GM12878 (cell line): ENCODE measurements around the gene LAMA5. TPM values are rescaled to one million over a fixed set of nuclear protein-coding genes. Genes with fewer than 3 reads are reported as not detected.
A peak's percentile ranks its signal among the peaks of the same experiment; 100 is the strongest.

Source experiments
- ATAC-seq: fragments of 200-7000 bp; cut with Tn5 transposase; 3 replicates; pipeline ENCODE4 v1.9.1; 2020; ENCODE audit warnings: mild to moderate bottlenecking, moderate library complexity
- BruUV-seq: library from RNA; stranded (reverse); fragments of 400-500 nt; replicated peaks from 2 replicates; lab custom pipeline; 2021; lab: Mats Ljungman, UMichigan
- CTCF ChIA-PET: fragments of 300-600 bp; sonication (Branson Sonifier 250); formaldehyde crosslinking; extraction: SDS; loops from one replicate; lab custom pipeline; 2021; ENCODE audit warnings: inconsistent platforms; lab: Yijun Ruan, JAX
- POLR2A ChIA-PET: fragments of 350-600 bp; formaldehyde crosslinking; extraction: SDS; loops from one replicate; lab custom pipeline; 2021; ENCODE audit warnings: inconsistent platforms; lab: Charles Lee
- RAD21 ChIA-PET: fragments of 300-600 bp; sonication (Branson Sonifier 250); formaldehyde crosslinking; loops from one replicate; lab custom pipeline; 2023; ENCODE audit warnings: antibody characterized with exemption; ENCODE audit not compliant: unreplicated experiment; lab: Charles Lee
- SMC1A ChIA-PET: fragments of 300-600 bp; sonication (Branson Sonifier 250); formaldehyde crosslinking; loops from one replicate; lab custom pipeline; 2023; ENCODE audit not compliant: unreplicated experiment, uncharacterized antibody; lab: Charles Lee
- DNase-seq: peaks from one replicate; pipeline ENCODE4 v3.0.0-alpha.2; 2011; ENCODE audit warnings: low read depth, low spot score
- FAIRE-seq: peaks from 3 replicates; lab custom pipeline; 2011; peaks lifted over from hg19 to GRCh38; lab: Jason Lieb, UNC
- H2AFZ ChIP-seq: 2 replicates; pipeline ENCODE4 v1.6.0; 2011; ENCODE audit warnings: low read depth, low read length, control low read depth; ENCODE audit not compliant: control insufficient read depth
- H3K27ac ChIP-seq: 2 replicates; pipeline ENCODE4 v1.5.1; 2011; ENCODE audit warnings: control low read depth; ENCODE audit not compliant: control insufficient read depth, insufficient read depth
- H3K27me3 ChIP-seq, 2 experiments: replicated peaks in 1 of 2; 2 replicates each; pipeline versions ENCODE4 v1.6.0 to v1.6.1; 2011; ENCODE audit warnings: low read length in 1 of 2; ENCODE audit not compliant: control insufficient read depth in 2 of 2, insufficient read depth in 2 of 2
- H3K36me3 ChIP-seq, 2 experiments: 2 replicates each; pipeline ENCODE4 v1.5.1; 2011; ENCODE audit warnings: low read length in 1 of 2; ENCODE audit not compliant: control insufficient read depth in 2 of 2, insufficient read depth in 2 of 2
- H3K4me1 ChIP-seq: 2 replicates; pipeline ENCODE4 v1.6.1; 2011; ENCODE audit warnings: mild to moderate bottlenecking, low read length, moderate library complexity, mixed read lengths; ENCODE audit not compliant: control insufficient read depth, insufficient read depth
- H3K4me2 ChIP-seq: 2 replicates; pipeline ENCODE4 v1.6.0; 2011; ENCODE audit warnings: control low read depth; ENCODE audit not compliant: control insufficient read depth, insufficient read depth
- H3K4me3 ChIP-seq: fragments of 200-600 bp; sonication (generic); 2 replicates; pipeline ENCODE4 v1.5.1; 2016
- H3K79me2 ChIP-seq: 2 replicates; pipeline ENCODE4 v1.6.0; 2011; ENCODE audit warnings: low read length; ENCODE audit not compliant: control insufficient read depth, insufficient read depth
- H3K9ac ChIP-seq: 2 replicates; pipeline ENCODE4 v1.8.0; 2011; ENCODE audit warnings: low read length, control low read depth, mixed read lengths; ENCODE audit not compliant: control insufficient read depth, insufficient read depth
- H3K9me3 ChIP-seq: replicated peaks from 3 replicates; pipeline ENCODE4 v1.5.1; 2011; ENCODE audit warnings: mild to moderate bottlenecking, low read length; ENCODE audit not compliant: control insufficient read depth, insufficient read depth
- H4K20me1 ChIP-seq: 2 replicates; pipeline ENCODE4 v1.6.0; 2011; ENCODE audit not compliant: control insufficient read depth, insufficient read depth
- ASH2L ChIP-seq: fragments of 300-600, 200-600 bp; sonication (generic); IDR thresholded peaks from 2 replicates; pipeline ENCODE4 v1.6.1; 2017; ENCODE audit warnings: low read depth, mild to moderate bottlenecking, borderline replicate concordance
- BACH1 ChIP-seq: fragments of 450-650 bp; IDR thresholded peaks from 2 replicates; pipeline ENCODE4 v1.6.1; 2017; ENCODE audit warnings: mild to moderate bottlenecking, borderline replicate concordance
- BHLHE40 ChIP-seq, 2 experiments: fragments of 450-650 bp in 1 of 2; IDR thresholded peaks; 2 replicates each; pipeline ENCODE4 v1.6.1; 2011 to 2017; ENCODE audit warnings: low read depth in 2 of 2, borderline replicate concordance in 1 of 2, improper control_type of control experiment in 1 of 2, low read length in 1 of 2, mild to moderate bottlenecking in 1 of 2
- EED ChIP-seq: sonication (generic); IDR thresholded peaks from 2 replicates; pipeline ENCODE4 v1.6.1; 2016; ENCODE audit warnings: antibody characterized with exemption, low read depth
- FOXM1 ChIP-seq: IDR thresholded peaks from 2 replicates; pipeline ENCODE4 v1.6.1; 2012; ENCODE audit warnings: low read depth, mild to moderate bottlenecking, inconsistent platforms, low read length, moderate library complexity
- GATAD2B ChIP-seq: fragments of 450-650 bp; conservative IDR thresholded peaks from 2 replicates; pipeline ENCODE4 v1.6.1; 2017; ENCODE audit warnings: low read depth, mild to moderate bottlenecking, moderate library complexity
- KDM1A ChIP-seq: fragments of 200-600 bp; sonication (generic); IDR thresholded peaks from 2 replicates; pipeline ENCODE4 v1.6.1; 2016; ENCODE audit warnings: borderline replicate concordance
- MAX ChIP-seq: IDR thresholded peaks from 2 replicates; pipeline ENCODE4 v1.6.1; 2012; ENCODE audit warnings: low read depth, low read length, improper control_type of control experiment
- MEF2A ChIP-seq: IDR thresholded peaks from 2 replicates; pipeline ENCODE4 v1.6.1; 2011; ENCODE audit warnings: low read depth, mild to moderate bottlenecking, low read length, moderate library complexity; ENCODE audit not compliant: insufficient read depth
- MXI1 ChIP-seq: fragments of 150-350 bp; IDR thresholded peaks from 2 replicates; pipeline ENCODE4 v1.6.1; 2011; ENCODE audit warnings: low read depth, mild to moderate bottlenecking, inconsistent platforms, low read length, improper control_type of control experiment
- MYB ChIP-seq: fragments of 150-350 bp; IDR thresholded peaks from 2 replicates; pipeline ENCODE4 v1.6.1; 2014; ENCODE audit warnings: mild to moderate bottlenecking, low read depth, low read length, borderline replicate concordance
- PAX5 ChIP-seq: IDR thresholded peaks from 2 replicates; pipeline ENCODE4 v1.6.1; 2011; ENCODE audit warnings: low read depth, low read length, borderline replicate concordance
- POLR2A ChIP-seq: IDR thresholded peaks from 2 replicates; pipeline ENCODE4 v1.6.1; 2011; ENCODE audit warnings: low read depth, mild to moderate bottlenecking, low read length
- POLR2AphosphoS2 ChIP-seq: IDR thresholded peaks from 2 replicates; pipeline ENCODE4 v1.6.1; 2011; ENCODE audit warnings: low read depth, mild to moderate bottlenecking, low read length, improper control_type of control experiment, moderate library complexity
- POLR2AphosphoS5 ChIP-seq: IDR thresholded peaks from 2 replicates; pipeline ENCODE4 v1.6.1; 2011; ENCODE audit warnings: mild to moderate bottlenecking, low read length, inconsistent platforms
- SIN3A ChIP-seq: IDR thresholded peaks from 2 replicates; pipeline ENCODE4 v1.6.1; 2012; ENCODE audit warnings: low read depth, low read length, improper control_type of control experiment
- ZZZ3 ChIP-seq: IDR thresholded peaks from 2 replicates; pipeline ENCODE4 v1.6.1; 2011; ENCODE audit warnings: low read depth; ENCODE audit not compliant: control insufficient read depth, insufficient read length
- WGBS: methylation state at CpG from one replicate; pipeline ENCODE4 v1.1.6; 2016; ENCODE audit warnings: low lambda C conversion rate; ENCODE audit not compliant: insufficient replicate concordance, insufficient coverage; ENCODE audit errors: missing lambda C conversion rate; 5-methylcytosine and 5-hydroxymethylcytosine counted together
- in situ Hi-C: fragments of 300-500 bp; cut with MboI; formaldehyde crosslinking; loops from 9 replicates; pipeline ENCODE4 v1.14.3; 2018; ENCODE audit warnings: mixed read lengths
- intact Hi-C: fragments of 100-400 bp; cut with micrococcal nuclease; formaldehyde crosslinking; loops from one replicate; pipeline ENCODE4 v1.14.2; 2022; ENCODE audit not compliant: unreplicated experiment
- polyA plus RNA-seq, 11 experiments: library from polyadenylated mRNA; depleted of rRNA in 4 of 11; unstranded in 6 of 11; stranded (reverse) in 5 of 11; fragments of >200 nt; fragmentation: Nextera tagmentation in 4 of 11; fragmentation: Illumina TruSeq in 1 of 11; extraction: Ambion mirVana in 4 of 11; extraction: Trizol in 1 of 11; gene quantifications; 1 replicate in 1 of 11; 2 replicates in 10 of 11; pipeline versions ENCODE4 v1.2.1 to v1.2.3, GENCODE V29; 2011 to 2016; ENCODE audit warnings: inconsistent platforms in 2 of 11, missing spikeins in 2 of 11, low read depth in 1 of 11
- total RNA-seq, 4 experiments: library from RNA; depleted of rRNA in 3 of 4; stranded (reverse); fragments of >200 nt in 3 of 4; fragmentation: Illumina TruSeq in 1 of 4; extraction: Trizol in 1 of 4; gene quantifications; 2 replicates each; pipeline versions ENCODE4 v1.2.1 to v1.2.3, GENCODE V29; 2013 to 2021

The LAMA5 gene
- total and polyA plus RNA-seq, 10 of the 15 experiments (the other 5 are each of a cell fraction or from before 2014, with no cell fraction given), result 0.09 to 3.1 (median 1.6) TPM; not detected in 3

GRCh38 chr20:62338294-62338620, 28.9 kb downstream of the LAMA5 start:
- ChIA-PET CTCF (interaction anchor here (1.0 kb wide), 1 partner anchor 44 kb away, joined by 5 read pairs; no protein-coding TSS in a partner anchor), POLR2A (interaction anchor here (0.6 kb wide), 1 partner anchor 340 kb away, joined by 3 read pairs; no protein-coding TSS in a partner anchor), RAD21 (no interaction called here), SMC1A (no interaction called here)
- no peak for FAIRE-seq
- no peak for DNase-seq
- 0 out of 4 replicates have a peak, but pooled peaks of 1 of the 2 experiments have one; percentile 40 for TF ChIP-seq BHLHE40 (IDR thresholded peaks at IDR 0.05; ENCODE audit: borderline replicate concordance in 1 of 2, low read depth in 2 of 2, low read length in 1 of 2)
- TF ChIP-seq GATAD2B, result no peak
- TF ChIP-seq POLR2A, result 0 out of 2 replicates have a peak, but pooled peaks have one; percentile 0
- intact Hi-C loops, result no loop called here
- BruUV-seq, result no TSS peak
- Histone ChIP-seq H2AFZ (no peak overlapping the region), H3K36me3 (no peaks in the 10 kb centered on the region), H3K27me3 (no peaks in the 10 kb centered on the region), H3K9me3 (peaks cover 3% of the 10 kb centered on the region), H3K79me2 (no peaks in the 10 kb centered on the region), H3K4me3 (peak overlapping the region; percentile 23; the same call in 1 of the 2 replicates), H3K4me2 (peak overlapping the region; percentile 82), H3K4me1 (peaks cover 37% of the 10 kb centered on the region), H3K9ac (no peak overlapping the region), H3K27ac (peak overlapping the region; percentile 81), H4K20me1 (no peaks in the 10 kb centered on the region)
- 66% methylated on average over 13 of the region's 16 CpGs for WGBS
- ATAC-seq, result no peak
- in situ Hi-C loops, result no loop called here

GRCh38 chr20:62337558-62338293, 29.4 kb downstream of the LAMA5 start:
- Histone ChIP-seq H4K20me1 (no peaks in the 10 kb centered on the region), H3K27ac (peak overlapping the region; percentile 81), H3K79me2 (no peaks in the 10 kb centered on the region), H3K4me1 (peaks cover 37% of the 10 kb centered on the region), H2AFZ (peak overlapping the region; percentile 10; the same call in 1 of the 2 replicates), H3K9ac (no peak overlapping the region), H3K27me3 (no peaks in the 10 kb centered on the region), H3K36me3 (no peaks in the 10 kb centered on the region), H3K9me3 (peaks cover 3% of the 10 kb centered on the region), H3K4me2 (peak overlapping the region; percentile 82), H3K4me3 (peak overlapping the region; percentile 23; the same call in 1 of the 2 replicates)
- ChIA-PET POLR2A (interaction anchor here (0.6 kb wide), 1 partner anchor 341 kb away, joined by 3 read pairs; no protein-coding TSS in a partner anchor), SMC1A (no interaction called here), RAD21 (no interaction called here), CTCF (interaction anchor here (0.7 to 1.0 kb wide), 3 partner anchors 27 to 107 kb away, joined by 3 to 5 read pairs (median 4); no protein-coding TSS in a partner anchor)
- no TSS peak for BruUV-seq
- no peak for FAIRE-seq
- intact Hi-C loops, result no loop called here
- in situ Hi-C loops, result no loop called here
- DNase-seq, result peak; percentile 36
- 3% methylated on average over 34 of the region's 34 CpGs for WGBS
- peak; percentile 60 for ATAC-seq
- no peak for TF ChIP-seq SIN3A
- no peak for TF ChIP-seq POLR2AphosphoS5
- TF ChIP-seq EED, result 0 out of 2 replicates have a peak, but pooled peaks have one; percentile 40
- peak; percentile 73 for TF ChIP-seq PAX5
- no peak for TF ChIP-seq ZZZ3
- TF ChIP-seq FOXM1, result no peak
- TF ChIP-seq MEF2A, result no peak
- TF ChIP-seq MAX, result no peak
- TF ChIP-seq BACH1, result 0 out of 2 replicates have a peak, but pooled peaks have one; percentile 13
- TF ChIP-seq KDM1A, result no peak
- peak; percentile 50 to 91; a peak in 3 of 4 replicates for TF ChIP-seq BHLHE40 (IDR thresholded peaks at IDR 0.05; ENCODE audit: borderline replicate concordance in 1 of 2, low read depth in 2 of 2, low read length in 1 of 2)
- no peak for TF ChIP-seq POLR2AphosphoS2
- no peak for TF ChIP-seq MYB
- TF ChIP-seq MXI1, result no peak
- TF ChIP-seq ASH2L, result no peak
